Activated CD8-positive, alpha-beta memory T cell treated with anti-CD3 and anti-CD28 coated beads for 48 hours (primary cell): Measurements from ENCODE around the gene GRIN1.

Source experiments
- DNase-seq, 3 experiments: peaks; one replicate each; pipeline ENCODE4 v3.0.0-alpha.2; 2020; ENCODE audit warnings: low read depth in 2 of 3, low spot score in 2 of 3

GRIN1 gene

GRCh38 chr9:137161558-137162486 lies 22.9 kb downstream of the GRIN1 start:
- DNase-seq, result no peak

- DNase-seq, result no peak
Measured at GRCh38 chr9:137162505-137163364, 23.8 kb downstream of the GRIN1 start.

GRCh38 chr9:137163365-137163715 lies 24.4 kb downstream of the GRIN1 start:
- DNase-seq, result no peak

- no peak for DNase-seq
Measured at GRCh38 chr9:137163805-137164204, 24.9 kb downstream of the GRIN1 start.

GRCh38 chr9:137164370-137165249 lies 25.7 kb downstream of the GRIN1 start:
- DNase-seq, result no peak

GRCh38 chr9:137165250-137165836 lies 26.4 kb downstream of the GRIN1 start:
- DNase-seq, result no peak

- no peak for DNase-seq
Measured at GRCh38 chr9:137166380-137167229, 27.7 kb downstream of the GRIN1 start.

GRCh38 chr9:137167277-137167746 lies 28.4 kb downstream of the GRIN1 start:
- no peak for DNase-seq

- no peak for DNase-seq
Measured at GRCh38 chr9:137167747-137168572, 29.0 kb downstream of the GRIN1 start.

GRCh38 chr9:137168573-137168903 lies 29.6 kb downstream of the GRIN1 start:
- no peak for DNase-seq

- DNase-seq, result no peak
Measured at GRCh38 chr9:137168904-137169856, 30.2 kb downstream of the GRIN1 start.

GRCh38 chr9:137169896-137170358 lies 31.0 kb downstream of the GRIN1 start, which contains the start of gene LRRC26:
TSS of gene LRRC26 (minus strand) at chr9:137170051. CDS start at chr9:137169943, 108 bp downstream.
- DNase-seq, result no peak

GRCh38 chr9:137170486-137171148 lies 31.7 kb downstream of the GRIN1 start:
- DNase-seq, result no peak

- DNase-seq, result no peak
Measured at GRCh38 chr9:137171149-137171900, 32.4 kb downstream of the GRIN1 start.

GRCh38 chr9:137172901-137173795 lies 34.2 kb downstream of the GRIN1 start:
- DNase-seq, result no peak
